HK-2 (cell line): Measurements from ENCODE around the gene AVPR2.

Source experiments
- DNase-seq: peaks from one replicate; pipeline ENCODE4 v3.0.0-alpha.2; 2018; ENCODE audit not compliant: unreplicated experiment

AVPR2 gene

GRCh38 chrX:153871451-153871850 lies 33.0 kb upstream of the AVPR2 start:
- DNase-seq, result no peak

DNA sequence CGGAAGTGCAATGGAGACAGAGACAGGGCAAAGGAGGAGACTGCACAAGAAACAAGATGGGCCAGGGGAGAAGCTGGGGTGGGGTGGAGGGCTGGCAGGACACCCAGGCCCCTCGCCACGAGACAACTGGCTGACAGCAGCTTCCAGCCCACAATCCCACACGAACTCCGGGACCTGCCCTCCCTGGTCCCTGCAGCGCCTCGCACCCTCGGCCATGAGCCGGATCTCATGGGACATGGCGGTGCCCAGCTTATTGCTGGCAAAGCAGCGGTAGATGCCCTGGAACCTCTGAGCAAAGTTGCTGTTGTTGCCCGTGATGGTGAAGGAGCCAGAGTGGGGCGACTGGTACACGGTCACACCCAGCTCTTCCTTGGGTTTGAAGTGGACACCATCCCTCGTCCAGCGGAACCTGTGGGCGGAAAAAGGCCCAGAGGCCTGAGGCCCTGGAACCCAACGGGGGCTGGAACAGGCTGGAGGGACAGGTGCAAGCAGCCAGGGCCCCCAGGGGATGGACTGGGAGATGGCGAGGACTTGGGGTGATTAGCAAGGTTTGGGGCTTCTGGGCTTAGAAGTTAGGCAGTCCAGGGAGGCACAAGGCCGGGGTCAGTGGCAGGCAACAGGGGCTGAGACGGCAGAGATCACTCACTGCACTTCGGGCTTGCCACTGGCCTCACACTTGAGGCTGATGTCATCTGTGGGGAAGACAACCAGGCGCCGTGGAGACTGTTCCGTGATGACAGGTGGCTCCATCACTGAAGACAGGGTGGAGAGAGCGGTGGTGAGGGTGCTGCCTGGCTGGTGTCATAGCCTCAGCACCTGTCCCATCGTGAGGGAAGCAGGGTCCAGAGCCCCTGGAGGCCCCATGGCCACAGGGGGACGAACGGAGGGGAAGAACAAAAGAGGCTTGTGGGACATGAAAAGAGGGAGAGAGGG lies 32.3 kb upstream of the AVPR2 start:
- no peak for DNase-seq

DNA sequence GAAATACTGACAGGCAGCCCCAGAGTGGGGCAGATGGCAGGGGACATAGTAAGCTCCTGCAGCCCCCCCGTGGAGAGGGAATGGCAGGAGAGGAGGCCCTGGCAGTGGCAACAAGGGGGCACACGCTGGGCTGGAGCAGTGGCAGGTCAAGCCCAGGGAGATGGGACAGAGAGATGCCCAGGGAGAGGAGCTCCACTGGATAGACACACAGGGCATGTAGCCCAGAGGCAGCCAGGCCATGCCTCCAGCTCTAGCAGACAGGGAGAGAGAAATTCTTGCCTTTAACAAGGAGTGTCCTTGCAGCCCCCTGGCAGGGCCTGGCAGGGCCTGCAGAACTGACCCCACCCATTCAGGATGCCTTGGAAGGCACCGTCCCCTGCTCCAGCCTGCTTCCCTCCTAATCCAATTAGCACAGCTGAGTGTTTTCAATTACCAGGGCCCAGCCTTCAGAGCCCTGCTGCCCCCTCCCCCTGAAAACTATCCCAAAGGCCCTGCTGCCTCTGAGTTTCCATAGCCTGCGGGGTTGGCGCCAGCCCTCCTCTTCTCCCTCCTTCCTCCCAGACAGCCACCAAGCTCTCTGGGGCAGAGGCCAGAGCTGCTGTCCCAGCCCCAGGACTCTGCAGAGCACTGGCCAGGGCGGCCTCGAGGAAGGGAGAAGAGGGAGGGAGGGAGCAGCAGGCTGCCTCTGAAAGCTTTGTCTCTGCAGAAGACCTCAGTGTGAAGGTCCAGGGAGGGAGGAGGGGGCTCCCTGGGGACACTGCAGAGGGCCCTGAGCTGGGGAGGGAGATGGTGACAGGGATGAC lies 31.0 kb upstream of the AVPR2 start:
- no peak for DNase-seq

DNA sequence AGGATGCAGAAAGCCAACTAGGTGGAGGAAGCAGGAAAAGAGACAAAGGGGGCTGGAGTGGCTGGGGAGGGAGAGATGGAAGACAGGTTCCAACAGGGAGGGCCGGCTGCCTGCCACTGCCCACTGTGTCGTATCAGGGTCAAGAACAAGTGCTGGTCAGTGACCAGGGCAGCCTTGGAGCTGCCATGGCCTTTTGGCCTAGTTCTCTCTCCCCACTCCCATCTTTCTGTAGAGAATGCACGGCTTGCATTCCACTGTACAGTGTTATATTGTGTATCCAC lies 30.4 kb upstream of the AVPR2 start:
- DNase-seq, result no peak

GRCh38 chrX:153874366-153875125 lies 29.9 kb upstream of the AVPR2 start:
- no peak for DNase-seq

GRCh38 chrX:153875391-153876111 lies 28.9 kb upstream of the AVPR2 start:
- peak; percentile 62 for DNase-seq

DNA sequence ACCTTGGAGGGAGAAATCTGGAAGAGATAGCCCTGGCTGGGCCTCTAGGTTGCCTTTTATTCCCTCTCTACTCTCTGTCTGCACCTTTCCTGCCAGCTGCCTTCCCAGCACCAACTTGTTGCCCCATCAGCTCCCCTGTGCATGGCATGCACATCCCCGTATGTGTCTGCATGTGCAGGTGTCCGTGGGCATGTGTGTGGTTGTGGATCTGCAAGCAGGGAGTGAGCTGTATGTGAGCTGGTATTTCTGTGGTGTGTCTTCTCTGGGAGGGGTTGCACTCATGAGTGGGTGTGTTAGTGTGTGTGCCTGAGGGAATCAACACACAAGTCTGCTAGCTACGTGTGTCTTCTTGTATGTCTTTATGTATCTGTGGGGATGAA lies 28.4 kb upstream of the AVPR2 start:
- no peak for DNase-seq

GRCh38 chrX:153877571-153878261 lies 26.8 kb upstream of the AVPR2 start:
- no peak for DNase-seq

- no peak for DNase-seq
Measured at GRCh38 chrX:153878345-153878744, 26.1 kb upstream of the AVPR2 start.

DNA sequence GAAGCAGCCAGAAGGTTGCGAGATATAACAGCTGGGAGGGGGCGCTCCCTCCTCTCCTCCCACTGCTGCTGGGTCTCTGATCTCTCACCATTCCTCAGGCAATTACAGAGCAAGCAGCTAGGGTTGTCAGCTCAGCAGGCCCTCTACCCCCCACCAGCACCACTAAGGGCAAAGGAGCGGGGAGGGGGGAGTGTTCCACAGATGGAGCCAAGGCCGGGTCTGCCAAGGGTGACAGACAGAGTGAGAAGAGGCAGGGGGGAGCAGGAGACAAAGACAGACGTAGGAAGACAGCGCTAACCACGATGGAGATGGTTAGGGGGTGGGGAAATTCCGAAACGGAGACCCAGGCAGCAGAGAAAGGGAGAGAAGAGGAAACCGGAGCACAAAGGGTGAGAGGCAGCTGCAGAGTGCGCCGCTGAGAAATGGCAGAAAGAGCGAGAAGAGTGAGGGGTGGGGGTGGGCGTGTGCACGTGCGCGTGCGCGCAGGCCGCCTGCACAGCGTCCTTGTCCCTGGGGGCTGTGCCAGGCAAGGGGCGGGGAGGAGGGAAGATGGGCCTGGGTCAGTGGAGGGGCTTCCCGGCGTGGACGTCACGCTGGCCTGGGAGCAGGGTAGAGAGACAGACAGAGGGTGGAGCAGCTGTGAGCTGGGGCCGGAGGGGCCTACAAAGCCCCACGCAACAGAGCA lies 25.4 kb upstream of the AVPR2 start:
- no peak for DNase-seq

GRCh38 chrX:153879741-153880439 lies 24.6 kb upstream of the AVPR2 start:
- DNase-seq, result no peak

DNA sequence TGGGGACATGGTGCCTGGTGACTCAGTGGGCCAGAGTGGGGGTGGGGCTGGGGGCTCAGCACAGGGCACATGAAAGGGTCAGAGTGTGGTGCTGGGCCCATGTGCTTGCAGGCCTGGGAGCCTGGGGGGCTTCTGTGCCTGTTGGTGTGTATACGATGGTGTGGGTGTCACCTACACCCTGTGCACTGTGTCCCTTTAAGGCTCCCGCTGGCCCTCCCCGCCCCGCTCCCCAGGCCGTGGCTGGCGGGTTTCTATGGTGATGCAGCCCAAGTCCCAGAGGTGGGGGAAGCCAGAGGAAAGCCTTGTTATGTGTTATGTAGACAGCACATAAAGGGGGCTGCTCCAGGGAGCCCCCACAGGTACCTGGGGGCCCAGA lies 24.0 kb upstream of the AVPR2 start:
- no peak for DNase-seq

DNA sequence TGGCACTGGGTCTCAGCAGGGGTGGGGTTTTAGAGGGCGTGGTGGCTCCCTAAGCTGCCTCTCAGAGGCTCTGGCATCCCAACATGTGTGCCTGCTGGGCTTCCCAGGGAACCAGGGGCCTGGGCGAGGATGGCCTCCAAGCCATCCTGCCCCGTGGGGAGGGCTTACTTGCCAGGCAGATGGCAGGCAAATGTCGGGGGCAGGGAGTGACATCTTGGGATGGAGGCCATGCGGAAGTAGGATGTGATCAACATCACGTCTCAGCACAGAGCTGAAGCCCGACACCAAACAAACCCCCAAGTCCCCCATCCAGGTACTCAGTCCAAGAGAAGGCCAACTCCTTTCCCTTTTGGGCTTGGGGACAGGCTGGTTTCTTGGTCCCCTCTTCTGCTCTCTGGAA lies 23.2 kb upstream of the AVPR2 start:
- no peak for DNase-seq

DNA sequence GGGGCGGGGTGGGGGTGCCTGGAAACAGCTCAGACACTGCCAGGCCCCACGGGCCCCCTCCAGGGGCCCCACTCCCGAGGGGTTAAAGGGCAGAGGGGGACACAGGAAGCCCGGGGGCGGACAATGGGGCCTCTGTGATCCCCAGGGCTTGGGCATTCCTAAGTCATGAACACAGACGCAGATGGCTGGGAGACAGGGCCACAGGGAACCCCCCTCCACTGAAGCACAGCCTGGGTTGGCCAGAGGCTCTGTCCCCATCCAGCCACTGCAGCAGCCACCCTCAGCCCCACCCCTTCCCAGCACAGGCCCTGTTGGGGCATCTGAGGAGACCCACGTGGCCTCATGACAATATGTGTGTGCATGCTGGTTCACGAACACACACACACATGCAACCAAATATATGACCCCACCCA lies 22.4 kb upstream of the AVPR2 start:
- DNase-seq, result no peak

GRCh38 chrX:153882557-153882956 lies 21.9 kb upstream of the AVPR2 start:
- no peak for DNase-seq

DNA sequence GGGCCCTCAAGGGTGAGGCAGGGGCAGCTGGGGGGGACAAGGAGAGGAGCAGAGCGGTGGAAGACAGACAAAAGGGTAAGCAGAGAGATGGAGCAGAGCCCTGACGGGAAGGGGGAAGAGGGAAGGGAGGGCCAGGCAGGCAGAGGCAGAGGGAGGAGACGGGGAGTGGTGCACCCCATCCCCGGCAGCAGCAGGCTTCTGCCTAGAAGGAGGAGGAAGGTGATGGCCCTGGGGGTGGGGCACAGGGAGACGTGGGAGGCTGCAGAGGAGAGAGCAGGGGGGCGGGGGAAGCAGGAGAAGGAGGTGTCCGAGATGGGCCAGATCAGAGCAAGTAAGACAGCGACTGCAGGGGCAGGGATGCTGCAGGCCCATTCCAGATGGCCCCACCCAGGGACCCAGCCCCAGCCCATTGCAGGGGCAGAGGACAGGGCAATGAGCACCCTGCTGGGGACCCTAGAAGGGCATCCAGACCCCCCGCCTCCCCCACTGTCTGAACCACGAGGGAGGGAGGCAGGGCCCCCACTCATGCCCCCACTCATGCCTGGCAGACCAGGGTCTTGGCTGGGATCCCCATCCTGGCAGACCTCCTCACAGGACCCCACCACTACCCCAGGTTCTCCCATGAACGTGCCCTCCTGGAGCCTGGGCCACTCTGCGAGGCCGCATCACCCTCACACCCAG lies 21.2 kb upstream of the AVPR2 start:
- DNase-seq, result no peak

GRCh38 chrX:153884136-153884535 lies 20.3 kb upstream of the AVPR2 start:
- DNase-seq, result no peak

DNA sequence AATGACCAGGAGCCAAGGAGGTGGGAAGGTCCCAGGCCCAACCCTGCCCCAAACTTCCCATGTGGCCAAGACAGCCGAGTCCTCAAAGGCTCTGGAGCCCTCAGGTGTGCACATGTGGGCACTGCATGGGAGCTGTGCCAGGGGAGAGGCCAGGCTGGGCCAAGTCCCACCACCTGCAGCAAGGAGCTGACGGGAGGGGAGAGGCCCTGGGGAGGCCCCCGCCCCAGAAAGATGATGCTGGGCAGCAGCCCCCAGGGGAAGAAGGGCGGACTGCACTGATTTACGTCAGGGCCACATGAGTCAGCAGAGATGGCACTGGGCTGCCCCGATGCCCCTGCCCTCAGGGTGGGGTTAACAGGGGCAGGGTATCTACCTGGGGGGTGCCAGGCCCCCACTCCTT lies 19.9 kb upstream of the AVPR2 start:
- no peak for DNase-seq

- DNase-seq, result no peak
Measured at GRCh38 chrX:153885208-153885787, 19.2 kb upstream of the AVPR2 start.
